Astrocyte (in vitro differentiated cells and primary cell): Measurements from ENCODE around the gene MRPL19.

Experiments used
- EZH2 ChIP-seq: IDR thresholded peaks from 2 replicates; pipeline ENCODE4 v1.6.1; 2012; ENCODE audit warnings: mild to moderate bottlenecking, low read length, inconsistent platforms; ENCODE audit not compliant: insufficient read depth
- TF ChIP-seq, protein P1 (sequence below): IDR thresholded peaks from 2 replicates; pipeline ENCODE4 v1.5.1; 2011; ENCODE audit warnings: low read depth, mild to moderate bottlenecking, inconsistent platforms, low read length, moderate library complexity; ENCODE audit not compliant: insufficient read depth

DNA sequence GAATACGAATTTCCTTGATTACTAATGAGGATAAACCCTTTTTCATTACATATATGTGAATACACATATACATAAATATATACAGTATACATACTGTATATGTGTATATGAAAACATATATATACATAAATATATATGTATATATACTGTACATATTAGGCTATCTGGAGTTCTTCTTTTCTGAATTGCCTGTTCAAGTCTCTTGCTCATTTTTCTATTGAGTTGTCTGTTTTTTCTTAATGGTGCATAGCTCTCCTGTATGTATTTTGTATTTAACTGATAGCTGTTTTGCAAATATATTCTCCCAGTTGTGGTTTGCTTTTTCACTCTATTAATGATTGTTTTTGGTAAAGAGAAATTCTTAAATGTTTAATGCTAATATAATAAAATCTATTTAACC lies 73.0 kb downstream of the MRPL19 start:
- TF ChIP-seq, protein P1, sequence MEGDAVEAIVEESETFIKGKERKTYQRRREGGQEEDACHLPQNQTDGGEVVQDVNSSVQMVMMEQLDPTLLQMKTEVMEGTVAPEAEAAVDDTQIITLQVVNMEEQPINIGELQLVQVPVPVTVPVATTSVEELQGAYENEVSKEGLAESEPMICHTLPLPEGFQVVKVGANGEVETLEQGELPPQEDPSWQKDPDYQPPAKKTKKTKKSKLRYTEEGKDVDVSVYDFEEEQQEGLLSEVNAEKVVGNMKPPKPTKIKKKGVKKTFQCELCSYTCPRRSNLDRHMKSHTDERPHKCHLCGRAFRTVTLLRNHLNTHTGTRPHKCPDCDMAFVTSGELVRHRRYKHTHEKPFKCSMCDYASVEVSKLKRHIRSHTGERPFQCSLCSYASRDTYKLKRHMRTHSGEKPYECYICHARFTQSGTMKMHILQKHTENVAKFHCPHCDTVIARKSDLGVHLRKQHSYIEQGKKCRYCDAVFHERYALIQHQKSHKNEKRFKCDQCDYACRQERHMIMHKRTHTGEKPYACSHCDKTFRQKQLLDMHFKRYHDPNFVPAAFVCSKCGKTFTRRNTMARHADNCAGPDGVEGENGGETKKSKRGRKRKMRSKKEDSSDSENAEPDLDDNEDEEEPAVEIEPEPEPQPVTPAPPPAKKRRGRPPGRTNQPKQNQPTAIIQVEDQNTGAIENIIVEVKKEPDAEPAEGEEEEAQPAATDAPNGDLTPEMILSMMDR, result no peak
- TF ChIP-seq EZH2, result no peak
